GM19240 (cell line): ENCODE measurements around the gene TRIM17.

Experiments used
- DNase-seq: peaks from one replicate; pipeline ENCODE4 v3.0.0; 2011; ENCODE audit warnings: low spot score; ENCODE audit not compliant: insufficient read length

Gene TRIM17

GRCh38 chr1:228417483-228418203 is 982 bp upstream of the TRIM17 start:
- no peak for DNase-seq

- DNase-seq, result no peak
These were observed 400 bp upstream of the TRIM17 start for GRCh38 chr1:228417061-228417460.

DNA sequence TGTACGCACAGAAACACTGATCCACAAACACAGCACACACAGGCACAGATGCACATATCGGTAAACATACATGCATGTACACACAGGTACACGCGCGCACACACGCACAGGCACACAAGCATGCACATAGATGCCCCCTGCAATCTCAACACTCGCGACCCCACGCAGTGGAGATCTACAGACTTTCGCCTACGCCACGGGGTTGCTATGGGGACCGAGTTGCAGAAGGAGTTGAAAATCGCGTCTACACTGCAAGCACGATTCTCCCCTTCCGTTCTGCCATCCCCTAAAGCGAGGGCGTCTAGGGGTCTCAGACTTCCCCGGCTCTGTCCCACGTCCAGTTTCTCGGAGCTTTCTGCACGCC is 826 bp downstream of the TRIM17 start:
- DNase-seq, result no peak

DNA sequence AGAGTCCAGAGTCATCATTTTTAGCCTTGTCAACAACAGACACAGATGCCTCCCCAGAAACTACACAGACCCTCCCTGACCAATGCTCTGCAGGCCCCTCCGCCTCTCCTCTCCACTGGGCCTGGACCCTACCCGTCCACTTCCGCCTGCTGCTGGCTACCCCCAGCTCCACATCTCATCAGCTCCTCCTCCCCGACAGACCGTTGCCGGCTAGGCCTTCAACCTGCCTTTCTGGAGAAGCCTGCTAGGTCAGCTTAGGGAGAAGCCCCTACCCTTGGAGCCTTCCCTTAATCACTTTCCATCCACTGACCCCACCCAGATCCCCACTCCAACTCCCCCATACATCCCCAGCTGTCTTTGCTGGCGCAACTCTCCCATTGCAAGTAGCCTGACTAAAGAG is 1.4 kb downstream of the TRIM17 start:
- no peak for DNase-seq

GRCh38 chr1:228414511-228415211 is 2.0 kb downstream of the TRIM17 start:
- no peak for DNase-seq

DNA sequence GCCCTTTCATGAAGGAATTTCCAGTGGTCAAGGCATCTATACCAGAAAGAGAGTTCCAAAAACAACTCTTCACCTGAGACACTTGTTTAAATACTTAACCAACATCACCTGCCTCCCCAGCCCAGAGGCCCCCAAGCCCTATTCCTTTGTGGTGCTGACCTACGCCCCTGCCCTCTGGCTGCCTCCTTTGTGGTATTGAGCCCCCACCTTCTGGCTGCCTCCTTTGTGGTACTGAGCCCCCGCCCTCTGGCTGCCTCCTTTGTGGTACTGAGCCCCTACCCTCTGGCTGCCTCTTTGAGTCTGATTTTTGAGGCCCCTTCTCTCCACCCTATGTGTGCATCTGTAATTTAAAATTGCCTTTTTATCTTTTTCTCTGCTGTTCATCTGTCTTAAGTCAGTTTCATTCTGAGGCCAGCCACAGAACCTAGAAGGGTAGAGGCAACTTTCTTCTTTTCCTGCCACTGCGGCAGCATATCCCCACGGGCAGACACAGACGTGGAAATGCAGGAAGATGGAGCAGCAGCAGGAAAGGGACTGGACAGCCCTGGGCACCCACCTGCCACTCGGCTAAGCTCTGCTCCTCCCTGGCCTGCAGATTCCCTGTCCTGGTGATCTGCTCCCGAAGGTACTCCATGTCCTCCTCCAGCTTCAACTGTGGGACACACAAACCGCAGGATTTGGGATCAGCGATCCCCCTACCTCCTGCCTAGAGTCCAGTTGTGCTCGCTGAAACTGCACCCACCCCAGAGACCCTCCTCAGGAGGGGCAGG is 3.2 kb downstream of the TRIM17 start:
- no peak for DNase-seq

GRCh38 chr1:228411548-228412430 is 4.9 kb downstream of the TRIM17 start:
- DNase-seq, result no peak

DNA sequence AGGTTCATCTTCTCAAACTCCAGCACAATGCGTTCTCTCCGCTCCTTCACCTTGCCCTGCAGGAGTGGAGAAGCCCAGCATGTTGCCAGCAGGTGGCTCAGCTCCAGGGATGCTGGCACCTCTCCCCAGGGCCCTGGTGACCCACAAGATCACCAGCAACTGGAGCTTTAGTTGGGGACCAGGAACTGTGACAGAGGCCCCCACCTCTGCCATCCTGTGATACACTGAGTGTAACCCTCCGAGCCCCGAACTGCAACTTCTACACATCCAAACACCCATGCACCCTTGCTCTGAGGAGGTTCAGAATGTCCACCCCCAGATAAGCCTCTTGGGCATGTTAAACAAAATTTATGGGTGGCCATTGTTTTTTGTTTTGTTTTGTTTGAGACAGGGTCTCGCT is 5.5 kb downstream of the TRIM17 start:
- DNase-seq, result no peak

DNA sequence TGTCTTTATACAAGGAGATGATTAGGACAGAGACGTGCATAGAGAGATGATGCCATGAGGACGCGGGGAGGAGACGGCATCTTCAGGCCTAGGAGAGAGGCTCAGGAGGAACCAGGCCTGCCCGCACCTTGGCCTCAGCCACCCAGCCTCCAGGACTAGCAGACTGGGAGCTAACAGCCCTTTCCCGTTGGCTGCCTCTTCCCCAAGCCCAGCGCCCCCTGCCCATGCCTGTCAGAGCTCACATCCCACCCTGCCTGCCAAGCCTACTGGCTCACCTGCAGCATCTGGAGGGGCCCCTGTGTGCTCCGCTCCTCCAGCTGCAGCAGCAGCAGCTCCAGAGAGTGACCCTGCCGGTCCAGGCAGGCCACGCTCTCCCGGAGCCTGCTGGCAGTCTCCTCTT is 6.0 kb downstream of the TRIM17 start:
- DNase-seq, result no peak

- no peak for DNase-seq
These were observed 6.6 kb downstream of the TRIM17 start for GRCh38 chr1:228410015-228410414.

GRCh38 chr1:228408869-228409805 is 7.5 kb downstream of the TRIM17 start:
- DNase-seq, result no peak

DNA sequence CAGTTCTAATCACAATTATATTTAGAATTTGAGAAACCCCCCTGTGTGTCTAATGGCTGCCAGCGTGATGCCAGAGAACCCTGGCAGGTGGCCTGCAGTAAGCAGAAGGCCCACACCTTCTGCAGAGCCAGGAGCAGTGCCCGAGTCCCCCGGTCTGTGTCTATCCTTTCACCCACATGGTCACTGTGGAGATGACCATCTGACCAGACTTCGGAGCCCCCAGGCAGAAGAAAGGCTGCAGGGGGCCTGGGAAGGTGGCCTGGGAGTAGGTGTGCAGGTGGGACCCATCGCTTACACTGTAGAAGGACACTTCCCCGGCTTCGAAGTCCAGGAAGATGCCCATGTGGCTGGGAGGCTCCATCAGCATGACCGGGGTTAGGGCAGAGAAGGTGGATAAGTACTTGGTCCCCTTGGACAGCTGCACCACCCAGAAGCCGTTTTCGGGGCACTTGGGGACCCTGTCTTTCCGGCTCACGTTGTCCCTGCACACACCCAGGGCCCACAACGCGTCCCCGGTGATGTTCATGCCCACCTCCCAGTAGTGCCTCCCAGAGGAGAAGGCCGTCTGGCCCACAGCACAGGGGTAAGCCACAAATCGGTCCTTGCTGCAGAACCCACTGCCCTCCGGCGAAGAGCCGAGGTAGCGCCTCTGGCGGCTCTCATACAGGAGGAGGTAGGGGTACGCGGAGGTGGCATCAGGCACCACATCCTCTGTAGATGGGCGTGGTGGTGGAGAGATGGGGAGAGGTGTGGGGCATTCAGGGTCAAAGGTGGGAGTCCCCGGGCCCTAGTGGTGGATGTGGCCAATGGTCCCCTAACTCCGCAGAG is 8.4 kb downstream of the TRIM17 start:
- DNase-seq, result no peak

DNA sequence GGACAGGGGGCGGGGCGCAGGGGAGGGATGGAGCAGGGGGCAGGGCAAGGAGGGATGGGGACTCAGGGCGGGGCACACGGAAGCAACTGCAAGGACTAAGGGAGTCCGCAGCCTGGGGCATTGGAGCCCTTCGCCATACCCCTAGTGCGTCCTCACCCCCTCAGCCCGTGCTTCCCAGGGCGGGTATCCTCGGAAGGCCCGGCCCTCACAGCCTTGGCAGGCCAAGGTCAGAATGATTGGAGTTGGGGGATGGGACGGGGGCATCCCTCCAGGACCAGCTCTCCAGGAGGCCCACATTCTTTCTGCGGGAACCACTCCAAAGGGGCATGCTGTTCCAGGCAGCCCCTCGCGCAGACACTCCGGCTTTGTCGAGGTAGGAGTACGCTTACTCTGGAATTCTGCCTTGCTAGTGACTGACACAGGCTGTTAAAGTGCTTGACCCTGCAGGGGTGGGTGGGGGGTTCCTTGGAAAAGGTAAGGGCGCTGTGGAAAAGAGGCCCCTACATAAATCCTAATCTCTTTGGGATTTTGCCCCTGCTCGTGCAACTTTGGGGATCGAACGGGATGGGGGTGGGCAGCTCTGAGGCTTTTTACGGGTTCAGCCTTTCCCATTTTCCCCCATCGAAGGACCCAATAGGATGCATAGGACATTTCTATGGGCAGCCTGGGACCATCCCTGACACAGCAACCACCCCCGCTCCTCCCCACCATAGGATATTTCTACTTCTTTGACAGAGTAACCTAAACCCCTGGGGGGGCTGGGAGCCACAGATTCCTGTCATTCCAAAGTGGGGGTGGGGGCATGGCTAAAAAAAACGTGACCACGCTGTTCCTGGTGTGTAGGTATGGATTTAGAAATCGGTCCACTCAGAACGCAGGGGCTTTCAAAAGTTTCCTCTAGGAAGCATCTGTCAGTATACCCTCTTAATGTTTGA is 9.3 kb downstream of the TRIM17 start:
- no peak for DNase-seq

DNA sequence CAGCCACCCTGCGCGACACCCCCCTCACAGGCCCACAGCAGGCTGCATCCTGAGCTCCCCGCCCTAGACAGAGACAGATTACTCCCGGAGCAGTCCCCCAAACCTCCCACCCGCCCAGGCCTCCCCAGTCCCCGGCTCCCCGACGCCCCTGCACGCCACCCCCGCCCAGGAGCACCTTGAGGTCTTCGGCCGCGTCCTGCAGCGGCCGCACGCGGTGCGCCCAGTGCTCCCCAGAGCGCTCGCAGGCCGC is 10.8 kb downstream of the TRIM17 start:
- DNase-seq, result no peak

- DNase-seq, result no peak
These were observed 11.3 kb downstream of the TRIM17 start for GRCh38 chr1:228405200-228405978.

- no peak for DNase-seq
These were observed 12.4 kb downstream of the TRIM17 start for GRCh38 chr1:228404107-228404720.

DNA sequence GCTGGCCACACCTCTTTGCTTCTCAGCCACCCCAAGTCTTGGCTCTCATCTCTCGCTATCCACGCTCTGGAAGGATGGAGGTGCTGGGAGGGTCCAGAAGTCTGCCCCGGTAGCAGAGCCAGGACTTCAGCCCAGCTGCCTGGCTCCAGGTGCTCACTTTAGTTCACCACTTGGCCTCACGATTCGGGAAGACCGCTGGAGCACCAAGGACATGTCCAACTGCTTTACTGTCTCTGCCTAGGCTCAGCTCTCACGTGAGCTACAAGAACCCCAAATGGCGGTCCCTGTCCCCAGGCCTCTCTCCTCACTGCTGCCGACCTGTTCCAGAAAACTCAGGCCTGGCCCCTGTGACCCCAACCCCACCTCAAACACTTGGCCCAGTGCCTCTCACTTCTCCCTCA is 13.4 kb downstream of the TRIM17 start:
- DNase-seq, result no peak
